PFSK-1 (cell line): ENCODE data around the gene URAD. TPM values are rescaled to one million over a fixed set of nuclear protein-coding genes. Genes with fewer than 3 reads are reported as not detected.

Experiments used
- FOXP2 ChIP-seq: optimal IDR thresholded peaks from 2 replicates; pipeline ENCODE3; 2011; ENCODE audit warnings: borderline replicate concordance, control low read depth, inconsistent platforms; ENCODE audit not compliant: insufficient read depth; ENCODE audit errors: extremely low read length, extremely low read depth
- POLR2AphosphoS5 ChIP-seq: IDR thresholded peaks from 2 replicates; pipeline ENCODE4 v1.6.1; 2012; ENCODE audit warnings: low read depth, mild to moderate bottlenecking, control low read depth, low read length, moderate library complexity
- SIN3A ChIP-seq: IDR thresholded peaks from 2 replicates; pipeline ENCODE4 v1.6.1; 2012; ENCODE audit warnings: mild to moderate bottlenecking, low read length, moderate library complexity, borderline replicate concordance; ENCODE audit not compliant: insufficient read depth
- TAF1 ChIP-seq: IDR thresholded peaks from 2 replicates; pipeline ENCODE4 v1.6.1; 2012; ENCODE audit warnings: low read length, control low read depth, borderline replicate concordance; ENCODE audit not compliant: insufficient read depth
- polyA plus RNA-seq: library from polyadenylated mRNA; unstranded; fragments of >200 nt; gene quantifications from one replicate; pipeline ENCODE4 v1.2.1, GENCODE V29; 2012; ENCODE audit warnings: low read depth, missing spikeins; ENCODE audit not compliant: insufficient read length
- TF ChIP-seq, protein P1 (sequence below), 2 experiments: IDR thresholded peaks; 2 replicates each; pipeline versions ENCODE4 v1.6.1 to v1.8.0; 2011 to 2012; ENCODE audit warnings: low read depth in 2 of 2, low read length in 2 of 2, control low read depth in 1 of 2, inconsistent platforms in 1 of 2, mild to moderate bottlenecking in 1 of 2, moderate library complexity in 1 of 2; ENCODE audit not compliant: insufficient read depth in 1 of 2

The URAD gene, protein sequence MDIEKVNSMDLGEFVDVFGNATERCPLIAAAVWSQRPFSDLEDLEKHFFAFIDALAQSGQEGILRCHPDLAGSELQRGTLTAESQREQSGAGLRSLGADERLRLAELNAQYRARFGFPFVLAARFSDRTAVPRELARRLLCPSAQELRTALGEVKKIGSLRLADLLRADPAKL
- not detected for polyA plus RNA-seq

- TF ChIP-seq, protein P1, sequence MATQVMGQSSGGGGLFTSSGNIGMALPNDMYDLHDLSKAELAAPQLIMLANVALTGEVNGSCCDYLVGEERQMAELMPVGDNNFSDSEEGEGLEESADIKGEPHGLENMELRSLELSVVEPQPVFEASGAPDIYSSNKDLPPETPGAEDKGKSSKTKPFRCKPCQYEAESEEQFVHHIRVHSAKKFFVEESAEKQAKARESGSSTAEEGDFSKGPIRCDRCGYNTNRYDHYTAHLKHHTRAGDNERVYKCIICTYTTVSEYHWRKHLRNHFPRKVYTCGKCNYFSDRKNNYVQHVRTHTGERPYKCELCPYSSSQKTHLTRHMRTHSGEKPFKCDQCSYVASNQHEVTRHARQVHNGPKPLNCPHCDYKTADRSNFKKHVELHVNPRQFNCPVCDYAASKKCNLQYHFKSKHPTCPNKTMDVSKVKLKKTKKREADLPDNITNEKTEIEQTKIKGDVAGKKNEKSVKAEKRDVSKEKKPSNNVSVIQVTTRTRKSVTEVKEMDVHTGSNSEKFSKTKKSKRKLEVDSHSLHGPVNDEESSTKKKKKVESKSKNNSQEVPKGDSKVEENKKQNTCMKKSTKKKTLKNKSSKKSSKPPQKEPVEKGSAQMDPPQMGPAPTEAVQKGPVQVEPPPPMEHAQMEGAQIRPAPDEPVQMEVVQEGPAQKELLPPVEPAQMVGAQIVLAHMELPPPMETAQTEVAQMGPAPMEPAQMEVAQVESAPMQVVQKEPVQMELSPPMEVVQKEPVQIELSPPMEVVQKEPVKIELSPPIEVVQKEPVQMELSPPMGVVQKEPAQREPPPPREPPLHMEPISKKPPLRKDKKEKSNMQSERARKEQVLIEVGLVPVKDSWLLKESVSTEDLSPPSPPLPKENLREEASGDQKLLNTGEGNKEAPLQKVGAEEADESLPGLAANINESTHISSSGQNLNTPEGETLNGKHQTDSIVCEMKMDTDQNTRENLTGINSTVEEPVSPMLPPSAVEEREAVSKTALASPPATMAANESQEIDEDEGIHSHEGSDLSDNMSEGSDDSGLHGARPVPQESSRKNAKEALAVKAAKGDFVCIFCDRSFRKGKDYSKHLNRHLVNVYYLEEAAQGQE (IDR thresholded peaks at IDR 0.05; ENCODE audit: insufficient read depth in 1 of 2, low read depth in 2 of 2, low read length in 2 of 2) = no peak
- TF ChIP-seq TAF1 = no peak
- TF ChIP-seq POLR2AphosphoS5 = no peak
- TF ChIP-seq FOXP2 = no peak
Observed at GRCh38 chr13:27988520-27988919, at the start of gene URAD. Gene URAD (minus strand): TSS chr13:27988693. CDS start chr13:27988637, 56 bp downstream.

DNA sequence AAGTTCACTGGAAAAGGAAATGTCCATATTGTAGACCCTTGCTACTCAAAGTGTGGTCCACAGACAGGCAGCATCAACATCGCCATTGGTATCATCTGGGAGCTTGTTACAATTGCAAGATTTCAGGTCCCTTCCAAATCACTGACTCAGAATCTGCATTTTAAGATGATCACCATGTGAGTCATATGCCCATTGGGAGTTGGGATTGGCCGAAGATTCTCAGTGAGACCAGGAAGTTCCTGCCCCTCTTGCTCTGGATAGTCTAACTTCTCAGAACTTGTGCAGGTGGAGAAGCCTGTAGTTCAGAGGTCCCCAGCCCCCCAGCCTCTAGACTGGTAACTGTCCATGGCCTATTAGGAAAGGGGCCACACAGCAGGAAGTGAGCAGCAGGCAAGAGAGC is 48.9 kb upstream of the URAD start:
- TF ChIP-seq FOXP2 (no peak), SIN3A (no peak), POLR2AphosphoS5 (no peak), TAF1 (no peak)
- TF ChIP-seq, protein P1 (IDR thresholded peaks at IDR 0.05; ENCODE audit: insufficient read depth in 1 of 2, low read depth in 2 of 2, low read length in 2 of 2) = no peak

DNA sequence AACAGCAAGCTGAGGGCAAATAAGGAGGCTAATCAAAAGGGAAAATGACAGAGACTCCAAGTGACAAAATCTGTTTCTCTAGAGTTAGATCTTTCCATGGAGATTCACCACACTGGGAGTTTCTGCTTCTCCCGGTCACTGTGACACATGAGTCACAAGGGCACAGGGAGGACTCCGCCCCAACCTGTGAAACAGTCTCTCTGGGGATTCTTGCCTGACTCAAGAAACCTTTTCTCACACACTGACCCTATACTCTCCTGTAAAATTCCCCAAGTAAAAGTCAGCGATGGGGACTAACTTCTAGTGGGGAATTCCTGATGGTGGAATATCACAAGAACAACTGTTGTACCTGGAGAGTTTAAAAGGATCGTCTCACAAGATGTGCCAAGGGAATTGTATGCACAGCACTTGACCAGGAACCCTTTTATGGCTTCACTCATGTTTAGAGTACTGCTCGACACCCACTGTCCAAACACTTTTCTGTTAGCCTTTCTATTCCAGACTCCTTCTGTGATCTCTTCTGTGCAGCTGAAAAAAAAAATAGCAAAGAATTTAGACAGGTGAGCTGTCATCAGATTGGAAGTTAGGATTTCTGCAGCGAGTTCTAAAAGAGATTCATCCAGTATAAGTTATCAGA is 46.8 kb upstream of the URAD start:
- no peak for TF ChIP-seq SIN3A
- TF ChIP-seq FOXP2 = no peak
- TF ChIP-seq, protein P1 (IDR thresholded peaks at IDR 0.05; ENCODE audit: insufficient read depth in 1 of 2, low read depth in 2 of 2, low read length in 2 of 2) = no peak
- TF ChIP-seq TAF1 = no peak

- TF ChIP-seq FOXP2 (no peak), SIN3A (no peak), TAF1 (no peak), POLR2AphosphoS5 (no peak)
- TF ChIP-seq, protein P1 (IDR thresholded peaks at IDR 0.05; ENCODE audit: insufficient read depth in 1 of 2, low read depth in 2 of 2, low read length in 2 of 2) = no peak
Observed at GRCh38 chr13:28033894-28034655, 45.6 kb upstream of the URAD start.
